HepG2 (cell line): ENCODE data around the gene OTUD7B. TPM values are rescaled to one million over a fixed set of nuclear protein-coding genes. Genes with fewer than 3 reads are reported as not detected.

Experiments used
- ARID2 ChIP-seq: sonication (generic); formaldehyde crosslinking; IDR thresholded peaks from 2 replicates; pipeline ENCODE4 v1.8.1; 2022; ENCODE audit warnings: mild to moderate bottlenecking, missing genetic modification reagents, borderline replicate concordance
- FOXO4 ChIP-seq: sonication (generic); formaldehyde crosslinking; conservative IDR thresholded peaks from 2 replicates; pipeline ENCODE4 v1.8.1; 2023; ENCODE audit warnings: missing genetic modification reagents
- GATA4 ChIP-seq: sonication (generic); IDR thresholded peaks from 2 replicates; pipeline ENCODE4 v1.6.1; 2016; ENCODE audit warnings: antibody characterized with exemption, low read depth, borderline replicate concordance
- HNF1A ChIP-seq, 2 experiments: sonication (generic) in 1 of 2; formaldehyde crosslinking in 1 of 2; IDR thresholded peaks; 2 replicates each; pipeline versions ENCODE4 v1.4.0 to v1.6.1; 2016 to 2020; ENCODE audit warnings: borderline replicate concordance in 1 of 2, low read depth in 1 of 2, mild to moderate bottlenecking in 1 of 2, missing genetic modification reagents in 1 of 2
- NFAT5 ChIP-seq: sonication (generic); formaldehyde crosslinking; IDR thresholded peaks from 2 replicates; pipeline ENCODE4 v1.4.0; 2020; ENCODE audit warnings: missing genetic modification reagents
- NR2F2 ChIP-seq: IDR thresholded peaks from 2 replicates; pipeline ENCODE4 v1.6.1; 2012; ENCODE audit warnings: low read depth, inconsistent platforms, borderline replicate concordance
- POLR2AphosphoS5 ChIP-seq: IDR thresholded peaks from 2 replicates; pipeline ENCODE4 v1.6.1; 2012; ENCODE audit warnings: low read depth, low read length
- SMARCE1 ChIP-seq: fragments of 450-650 bp; IDR thresholded peaks from 2 replicates; pipeline ENCODE4 v1.6.1; 2017; ENCODE audit warnings: borderline replicate concordance
- SPEN ChIP-seq: sonication (generic); formaldehyde crosslinking; IDR thresholded peaks from 2 replicates; pipeline ENCODE4 v1.5.1; 2020; ENCODE audit warnings: low read depth, mild to moderate bottlenecking, missing genetic modification reagents
- ZBTB14 ChIP-seq: sonication (generic); formaldehyde crosslinking; IDR thresholded peaks from 2 replicates; pipeline ENCODE4 v1.4.0; 2020; ENCODE audit warnings: missing genetic modification reagents
- ZNF121 ChIP-seq: sonication (generic); formaldehyde crosslinking; IDR thresholded peaks from 2 replicates; pipeline ENCODE4 v1.5.0; 2020; ENCODE audit warnings: mild to moderate bottlenecking, missing genetic modification reagents
- ZNF20 ChIP-seq: sonication (generic); formaldehyde crosslinking; IDR thresholded peaks from 2 replicates; pipeline ENCODE4 v1.4.0; 2020; ENCODE audit warnings: mild to moderate bottlenecking, moderate library complexity, missing genetic modification reagents
- ZNF550 ChIP-seq: sonication (generic); formaldehyde crosslinking; IDR thresholded peaks from 2 replicates; pipeline ENCODE4 v1.4.0; 2020; ENCODE audit warnings: mild to moderate bottlenecking, missing genetic modification reagents, borderline replicate concordance
- ZNF562 ChIP-seq: sonication (generic); formaldehyde crosslinking; IDR thresholded peaks from 2 replicates; pipeline ENCODE4 v1.8.0; 2022; ENCODE audit warnings: missing genetic modification reagents, borderline replicate concordance
- ZNF619 ChIP-seq: sonication (generic); formaldehyde crosslinking; IDR thresholded peaks from 2 replicates; pipeline ENCODE4 v1.4.0; 2020; ENCODE audit warnings: mild to moderate bottlenecking, missing genetic modification reagents
- ZNF850 ChIP-seq: sonication (generic); formaldehyde crosslinking; conservative IDR thresholded peaks from 2 replicates; pipeline ENCODE4 v1.9.0; 2021; ENCODE audit warnings: mild to moderate bottlenecking, missing genetic modification reagents
- polyA plus RNA-seq, 8 experiments: library from polyadenylated mRNA; depleted of rRNA in 3 of 8; stranded (reverse) in 7 of 8; unstranded in 1 of 8; fragments of >200 nt; fragmentation: Illumina TruSeq in 4 of 8; extraction: Trizol in 4 of 8; gene quantifications; 2 replicates each; pipeline versions ENCODE4 v1.2.1 to v1.2.3, GENCODE V29; 2011 to 2016; ENCODE audit warnings: low read depth in 4 of 8, missing spikeins in 1 of 8, mixed read lengths in 1 of 8; ENCODE audit not compliant: insufficient read depth in 1 of 8
- total RNA-seq, 5 experiments: library from RNA; depleted of rRNA; stranded (reverse); fragments of >200 nt; fragmentation: Illumina TruSeq; extraction: Trizol; gene quantifications; 2 replicates each; pipeline ENCODE4 v1.2.3, GENCODE V29; 2016; ENCODE audit warnings: low read depth in 1 of 5

The OTUD7B gene
- total and polyA plus RNA-seq, 2 of the 13 experiments (the other 11 are each of a cell fraction or from before 2014, with no cell fraction given): 5.1 to 11.2 TPM

- TF ChIP-seq ZNF121 (CRISPR knock-in tag) (peak; percentile 56; the same call in 1 of the 2 replicates), HNF1A (IDR thresholded peaks at IDR 0.05; ENCODE audit: low read depth) (no peak), HNF1A (CRISPR knock-in tag; IDR thresholded peaks at IDR 0.05; ENCODE audit: borderline replicate concordance) (peak; percentile 85), NR2F2 (no peak), POLR2AphosphoS5 (peak; percentile 74), ZNF562 (CRISPR knock-in tag) (no peak), ZNF20 (peak; percentile 80; the same call in 1 of the 2 replicates), SPEN (CRISPR knock-in tag) (peak; percentile 83), FOXO4 (CRISPR knock-in tag) (no peak), ZNF619 (CRISPR knock-in tag) (no peak), ZNF550 (CRISPR knock-in tag) (no peak), SMARCE1 (no peak), GATA4 (no peak), ZBTB14 (CRISPR knock-in tag) (no peak), ZNF850 (CRISPR knock-in tag) (peak; percentile 87; the same call in 1 of the 2 replicates), ARID2 (CRISPR knock-in tag) (no peak), NFAT5 (CRISPR knock-in tag) (no peak)
These were observed at the start of gene OTUD7B (continued) for GRCh38 chr1:150010393-150011115.
